Mucosa of rectum (tissue), 2 donors: ENCODE results near the gene ATOH1.

Experiments
- H3K27ac ChIP-seq, 2 donors: one replicate each; pipeline ENCODE4 v1.7.0; 2013; ENCODE audit warnings: inconsistent platforms in 2 of 2, low read depth in 2 of 2, low read length in 2 of 2
- H3K27me3 ChIP-seq, 2 donors: one replicate each; pipeline ENCODE4 v1.7.0; 2013; ENCODE audit warnings: low read length in 2 of 2; ENCODE audit not compliant: control insufficient read depth in 2 of 2, insufficient read depth in 2 of 2
- H3K36me3 ChIP-seq, 2 donors: one replicate each; pipeline ENCODE4 v1.7.0; 2013; ENCODE audit warnings: low read length in 2 of 2; ENCODE audit not compliant: control insufficient read depth in 2 of 2, insufficient read depth in 2 of 2
- H3K4me1 ChIP-seq, 2 donors: one replicate each; pipeline ENCODE4 v1.7.0; 2013; ENCODE audit warnings: low read length in 2 of 2, mild to moderate bottlenecking in 1 of 2; ENCODE audit not compliant: control insufficient read depth in 2 of 2, insufficient read depth in 2 of 2
- H3K4me3 ChIP-seq, 2 donors: one replicate each; pipeline ENCODE4 v1.7.0; 2013; ENCODE audit warnings: low read length in 2 of 2
- H3K9ac ChIP-seq, 2 donors: one replicate each; pipeline ENCODE4 v1.7.0; 2013; ENCODE audit warnings: low read length in 2 of 2, low read depth in 1 of 2, mild to moderate bottlenecking in 1 of 2
- H3K9me3 ChIP-seq, 2 donors: one replicate each; pipeline ENCODE4 v1.7.0; 2013; ENCODE audit warnings: low read length in 2 of 2; ENCODE audit not compliant: control insufficient read depth in 2 of 2
- donor health status: healthy.
- donor health status: Normal muscosa, but diverticular disease.

The ATOH1 gene

DNA sequence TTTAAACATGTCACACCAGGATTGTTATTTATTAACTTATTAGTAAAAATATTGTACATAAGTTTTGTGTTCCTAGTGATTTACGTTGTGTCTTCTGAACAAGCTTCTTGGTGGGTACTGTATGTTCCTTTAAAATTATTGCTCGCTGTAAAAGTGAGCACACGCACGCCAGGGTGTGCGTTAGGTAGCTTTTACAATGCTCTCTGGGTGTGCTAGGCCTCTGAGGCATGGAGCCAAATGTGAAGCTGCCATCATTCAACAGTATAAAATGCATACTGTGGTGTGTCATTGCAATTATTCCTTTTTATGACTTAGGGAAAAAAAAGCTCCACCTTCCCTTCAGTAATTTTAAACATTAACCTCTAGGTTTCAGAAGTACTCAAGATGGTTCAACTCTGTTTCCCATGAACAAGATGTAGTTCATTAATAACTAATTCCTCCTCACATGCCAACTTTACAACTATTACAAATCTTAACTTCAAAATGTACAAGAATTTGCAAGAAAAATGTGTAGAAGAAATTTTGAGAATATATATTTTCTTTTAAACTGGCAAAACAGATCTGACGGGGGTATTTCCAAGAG is 42.4 kb downstream of the ATOH1 start:
- no peaks in the 10 kb centered on the region for H3K9me3 ChIP-seq
- no peaks in the 10 kb centered on the region for H3K36me3 ChIP-seq
- H3K9ac ChIP-seq: no peak overlapping the region
- no peak overlapping the region for H3K4me3 ChIP-seq
- no peaks in the 10 kb centered on the region for H3K27me3 ChIP-seq
- H3K27ac ChIP-seq: no peak overlapping the region
- H3K4me1 ChIP-seq: peaks cover 0 to 17% of the 10 kb centered on the region in 2 donors

DNA sequence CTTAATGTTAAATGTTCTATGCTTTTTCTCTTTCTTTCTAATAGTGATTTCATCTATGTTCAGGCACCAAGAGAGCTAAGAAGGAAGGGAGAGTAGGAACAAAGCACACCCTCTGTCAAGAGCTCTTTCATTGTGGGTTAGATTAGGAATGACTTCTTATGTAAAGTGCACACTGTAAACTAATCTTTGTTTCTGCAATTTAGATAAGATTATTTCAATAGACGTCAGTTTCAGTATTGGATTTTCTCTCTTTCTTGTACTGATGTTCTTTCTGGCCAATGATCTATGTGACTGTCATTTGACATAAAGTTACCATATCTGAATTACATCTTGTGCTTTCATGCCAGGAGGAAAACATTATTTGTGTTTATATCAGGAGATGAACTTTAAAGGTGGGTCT is 48.2 kb downstream of the ATOH1 start:
- Histone ChIP-seq H3K4me3 (no peak overlapping the region), H3K9me3 (no peaks in the 10 kb centered on the region), H3K4me1 (peaks cover 5% of the 10 kb centered on the region in 2 donors), H3K36me3 (no peaks in the 10 kb centered on the region), H3K27me3 (no peaks in the 10 kb centered on the region), H3K27ac (peak overlapping the region; percentile 27 to 62), H3K9ac (no peak overlapping the region)

DNA sequence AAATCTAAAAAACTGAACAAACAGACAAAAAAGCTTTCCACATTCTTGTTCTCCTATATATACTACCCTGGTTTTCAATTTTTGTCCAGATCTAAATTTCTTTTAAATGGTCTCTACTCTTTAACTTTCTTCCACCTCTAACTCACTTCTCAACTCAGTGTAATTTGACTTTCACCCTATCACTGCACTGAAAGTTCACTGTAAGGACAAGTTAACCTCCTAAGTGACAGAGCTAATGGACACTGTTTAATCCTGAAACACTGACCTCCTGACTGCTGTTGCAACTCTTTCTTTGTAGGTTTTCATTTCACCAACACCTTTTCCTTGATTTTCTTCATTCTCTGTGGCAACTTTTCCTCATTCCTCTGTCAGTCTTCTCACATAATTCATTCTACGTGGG is 50.0 kb downstream of the ATOH1 start:
- Histone ChIP-seq H3K4me1 (peaks cover 3 to 5% of the 10 kb centered on the region in 2 donors), H3K27ac (no peak overlapping the region), H3K36me3 (no peaks in the 10 kb centered on the region), H3K4me3 (no peak overlapping the region), H3K27me3 (no peaks in the 10 kb centered on the region), H3K9ac (no peak overlapping the region), H3K9me3 (no peaks in the 10 kb centered on the region)

- no peak overlapping the region for H3K9ac ChIP-seq
- peaks cover 0 to 5% of the 10 kb centered on the region in 2 donors for H3K4me1 ChIP-seq
Observed at GRCh38 chr4:93879919-93880318, 51.4 kb downstream of the ATOH1 start.

More at GRCh38 chr4:93879919-93880318, 51.4 kb downstream of the ATOH1 start:
- no peak overlapping the region for H3K27ac ChIP-seq
- no peaks in the 10 kb centered on the region for H3K27me3 ChIP-seq
- no peaks in the 10 kb centered on the region for H3K9me3 ChIP-seq
- no peaks in the 10 kb centered on the region for H3K36me3 ChIP-seq
- no peak overlapping the region for H3K4me3 ChIP-seq
